Measurements from ENCODE around the gene WDR33.
"Not testable (repeated sequence)": the region's sequence is repeated elsewhere in the genome, so short reads cannot be mapped to it uniquely, and the experiment has no call there.

WDR33 gene

GRCh38 chr2:127811397-127812321 lies 688 bp upstream of the WDR33 start:
- no peak for DNase-seq (ENCODE audit: low read depth in 1 of 2, low spot score in 1 of 2)

- no peak for DNase-seq (ENCODE audit: low read depth in 1 of 2, low spot score in 1 of 2)
These were observed 784 bp downstream of the WDR33 start for GRCh38 chr2:127810156-127810618.

- DNase-seq (ENCODE audit: low read depth in 1 of 2, low spot score in 1 of 2), result no peak
These were observed 3.2 kb downstream of the WDR33 start for GRCh38 chr2:127807678-127808353.

GRCh38 chr2:127806860-127807259 lies 4.1 kb downstream of the WDR33 start:
- DNase-seq (ENCODE audit: low read depth in 1 of 2, low spot score in 1 of 2), result not testable (repeated sequence)

- no peak for DNase-seq (ENCODE audit: low read depth in 1 of 2, low spot score in 1 of 2)
These were observed 5.5 kb downstream of the WDR33 start for GRCh38 chr2:127805491-127805890.

- no peak for DNase-seq (ENCODE audit: low read depth in 1 of 2, low spot score in 1 of 2)
These were observed 11.0 kb downstream of the WDR33 start for GRCh38 chr2:127799926-127800325.

- DNase-seq (ENCODE audit: low read depth in 1 of 2, low spot score in 1 of 2), result no peak
These were observed 14.6 kb downstream of the WDR33 start for GRCh38 chr2:127796389-127796788.

- not testable (repeated sequence) for DNase-seq (ENCODE audit: low read depth in 1 of 2, low spot score in 1 of 2)
These were observed 16.1 kb downstream of the WDR33 start for GRCh38 chr2:127794901-127795300.

GRCh38 chr2:127792805-127793204 lies 18.2 kb downstream of the WDR33 start:
- DNase-seq (ENCODE audit: low read depth in 1 of 2, low spot score in 1 of 2), result no peak

- DNase-seq (ENCODE audit: low read depth in 1 of 2, low spot score in 1 of 2), result no peak
These were observed 20.1 kb downstream of the WDR33 start for GRCh38 chr2:127790694-127791529.

GRCh38 chr2:127786048-127786809 lies 24.7 kb downstream of the WDR33 start:
- DNase-seq (ENCODE audit: low read depth in 1 of 2, low spot score in 1 of 2), result no peak

GRCh38 chr2:127784965-127785518 lies 25.9 kb downstream of the WDR33 start:
- DNase-seq (ENCODE audit: low read depth in 1 of 2, low spot score in 1 of 2), result no peak

- DNase-seq (ENCODE audit: low read depth in 1 of 2, low spot score in 1 of 2), result no peak
These were observed 27.9 kb downstream of the WDR33 start for GRCh38 chr2:127783101-127783500.

GRCh38 chr2:127778850-127779249 lies 32.1 kb downstream of the WDR33 start:
- no peak for DNase-seq (ENCODE audit: low read depth in 1 of 2, low spot score in 1 of 2)

GRCh38 chr2:127778447-127778846 lies 32.5 kb downstream of the WDR33 start:
- no peak for DNase-seq (ENCODE audit: low read depth in 1 of 2, low spot score in 1 of 2)

- no peak for DNase-seq (ENCODE audit: low read depth in 1 of 2, low spot score in 1 of 2)
These were observed 34.7 kb downstream of the WDR33 start for GRCh38 chr2:127776122-127776780.

- no peak for DNase-seq (ENCODE audit: low read depth in 1 of 2, low spot score in 1 of 2)
These were observed 39.2 kb downstream of the WDR33 start for GRCh38 chr2:127771756-127772155.

- no peak for DNase-seq (ENCODE audit: low read depth in 1 of 2, low spot score in 1 of 2)
These were observed 39.8 kb downstream of the WDR33 start for GRCh38 chr2:127770973-127771735.

- DNase-seq (ENCODE audit: low read depth in 1 of 2, low spot score in 1 of 2), result not testable (repeated sequence)
These were observed 40.4 kb downstream of the WDR33 start for GRCh38 chr2:127770534-127770933.
